DND-41 (cell line): Measurements from ENCODE around the gene ATXN2.

ENCODE experiments used
- ATAC-seq: fragments of 200-7000 bp; cut with Tn5 transposase; 3 replicates; pipeline ENCODE4 v1.9.1; 2021; ENCODE audit warnings: low read depth; ENCODE audit not compliant: insufficient read depth
- DNase-seq: peaks from one replicate; pipeline ENCODE4 v3.0.0-alpha.2; 2020
- H2AFZ ChIP-seq: 2 replicates; pipeline ENCODE4 v1.6.0; 2012; ENCODE audit warnings: low read depth, low read length
- H3K27ac ChIP-seq: 2 replicates; pipeline ENCODE4 v1.5.1; 2012; ENCODE audit warnings: low read length, inconsistent platforms
- H3K27me3 ChIP-seq: fragments of 200-600 bp; sonication (generic); 2 replicates; pipeline ENCODE4 v1.6.0; 2012; ENCODE audit warnings: low read length, mild to moderate bottlenecking, inconsistent platforms; ENCODE audit not compliant: insufficient read depth, poor library complexity
- H3K36me3 ChIP-seq: 2 replicates; pipeline ENCODE4 v1.5.1; 2012; ENCODE audit warnings: low read length, inconsistent platforms; ENCODE audit not compliant: insufficient read depth
- H3K4me1 ChIP-seq: 2 replicates; pipeline ENCODE4 v1.5.1; 2012; ENCODE audit warnings: mild to moderate bottlenecking, low read length; ENCODE audit not compliant: insufficient read depth
- H3K4me2 ChIP-seq: 2 replicates; pipeline ENCODE4 v1.6.0; 2012; ENCODE audit warnings: mild to moderate bottlenecking, moderate library complexity, low read length, inconsistent platforms; ENCODE audit not compliant: insufficient read depth
- H3K4me3 ChIP-seq, 2 experiments: fragments of 200-600 bp in 1 of 2; shearing (Covaris generic) in 1 of 2; 2 replicates each; pipeline ENCODE4 v1.5.1; 2012 to 2016; ENCODE audit warnings: inconsistent platforms in 2 of 2, low read length in 2 of 2, mild to moderate bottlenecking in 2 of 2, low read depth in 1 of 2, moderate library complexity in 1 of 2
- H3K79me2 ChIP-seq: 2 replicates; pipeline ENCODE4 v1.6.0; 2012; ENCODE audit warnings: low read length, inconsistent platforms; ENCODE audit not compliant: insufficient read depth
- H3K9ac ChIP-seq: 2 replicates; pipeline ENCODE4 v1.6.0; 2012; ENCODE audit warnings: low read depth, mild to moderate bottlenecking, inconsistent platforms, low read length, moderate library complexity
- H3K9me3 ChIP-seq: 2 replicates; pipeline ENCODE4 v1.5.1; 2012; ENCODE audit warnings: low read length, moderate library complexity, mild to moderate bottlenecking, inconsistent platforms; ENCODE audit not compliant: insufficient read depth, severe bottlenecking
- H4K20me1 ChIP-seq: 2 replicates; pipeline ENCODE4 v1.6.0; 2012; ENCODE audit warnings: low read length; ENCODE audit not compliant: insufficient read depth
- EZH2 ChIP-seq: IDR thresholded peaks from 3 replicates; pipeline ENCODE4 v1.6.1; 2012; ENCODE audit warnings: borderline replicate concordance, low read depth, mild to moderate bottlenecking, moderate library complexity, low read length, inconsistent platforms; ENCODE audit not compliant: severe bottlenecking
- TF ChIP-seq, protein P1 (sequence below): IDR thresholded peaks from 2 replicates; pipeline ENCODE4 v1.5.1; 2012; ENCODE audit warnings: borderline replicate concordance, low read length, moderate library complexity, mild to moderate bottlenecking; ENCODE audit not compliant: poor library complexity, severe bottlenecking; ENCODE audit errors: extremely low read depth

The ATXN2 gene

DNA sequence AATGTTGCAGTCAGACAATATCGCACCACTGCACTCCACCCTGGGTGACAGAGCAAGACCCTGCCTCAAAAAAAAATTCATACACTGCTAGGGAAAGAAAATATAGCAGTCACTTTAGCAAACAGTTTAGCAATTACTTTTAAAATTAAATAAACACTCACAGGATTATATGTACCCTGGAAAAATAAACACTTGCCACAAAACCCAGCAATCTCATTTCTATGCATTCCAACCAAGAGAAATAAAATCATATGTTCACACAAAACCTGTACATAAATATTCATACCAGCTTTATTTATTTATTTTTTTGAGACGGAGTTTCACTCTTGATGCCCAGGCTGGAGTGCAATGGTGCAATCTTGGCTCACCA lies 20.2 kb downstream of the ATXN2 start:
- Histone ChIP-seq H3K4me2 (no peak overlapping the region), H3K4me1 (no peaks in the 10 kb centered on the region), H3K4me3 (no peak overlapping the region), H2AFZ (no peak overlapping the region), H3K36me3 (peaks cover 21% of the 10 kb centered on the region), H3K27ac (no peak overlapping the region), H3K79me2 (peaks cover 91% of the 10 kb centered on the region), H3K9me3 (no peaks in the 10 kb centered on the region), H4K20me1 (peaks cover 55% of the 10 kb centered on the region), H3K27me3 (no peaks in the 10 kb centered on the region), H3K9ac (no peak overlapping the region)
- TF ChIP-seq EZH2 = no peak
- TF ChIP-seq, protein P1, sequence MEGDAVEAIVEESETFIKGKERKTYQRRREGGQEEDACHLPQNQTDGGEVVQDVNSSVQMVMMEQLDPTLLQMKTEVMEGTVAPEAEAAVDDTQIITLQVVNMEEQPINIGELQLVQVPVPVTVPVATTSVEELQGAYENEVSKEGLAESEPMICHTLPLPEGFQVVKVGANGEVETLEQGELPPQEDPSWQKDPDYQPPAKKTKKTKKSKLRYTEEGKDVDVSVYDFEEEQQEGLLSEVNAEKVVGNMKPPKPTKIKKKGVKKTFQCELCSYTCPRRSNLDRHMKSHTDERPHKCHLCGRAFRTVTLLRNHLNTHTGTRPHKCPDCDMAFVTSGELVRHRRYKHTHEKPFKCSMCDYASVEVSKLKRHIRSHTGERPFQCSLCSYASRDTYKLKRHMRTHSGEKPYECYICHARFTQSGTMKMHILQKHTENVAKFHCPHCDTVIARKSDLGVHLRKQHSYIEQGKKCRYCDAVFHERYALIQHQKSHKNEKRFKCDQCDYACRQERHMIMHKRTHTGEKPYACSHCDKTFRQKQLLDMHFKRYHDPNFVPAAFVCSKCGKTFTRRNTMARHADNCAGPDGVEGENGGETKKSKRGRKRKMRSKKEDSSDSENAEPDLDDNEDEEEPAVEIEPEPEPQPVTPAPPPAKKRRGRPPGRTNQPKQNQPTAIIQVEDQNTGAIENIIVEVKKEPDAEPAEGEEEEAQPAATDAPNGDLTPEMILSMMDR = no peak
- ATAC-seq (no peak), DNase-seq (no peak)

DNA sequence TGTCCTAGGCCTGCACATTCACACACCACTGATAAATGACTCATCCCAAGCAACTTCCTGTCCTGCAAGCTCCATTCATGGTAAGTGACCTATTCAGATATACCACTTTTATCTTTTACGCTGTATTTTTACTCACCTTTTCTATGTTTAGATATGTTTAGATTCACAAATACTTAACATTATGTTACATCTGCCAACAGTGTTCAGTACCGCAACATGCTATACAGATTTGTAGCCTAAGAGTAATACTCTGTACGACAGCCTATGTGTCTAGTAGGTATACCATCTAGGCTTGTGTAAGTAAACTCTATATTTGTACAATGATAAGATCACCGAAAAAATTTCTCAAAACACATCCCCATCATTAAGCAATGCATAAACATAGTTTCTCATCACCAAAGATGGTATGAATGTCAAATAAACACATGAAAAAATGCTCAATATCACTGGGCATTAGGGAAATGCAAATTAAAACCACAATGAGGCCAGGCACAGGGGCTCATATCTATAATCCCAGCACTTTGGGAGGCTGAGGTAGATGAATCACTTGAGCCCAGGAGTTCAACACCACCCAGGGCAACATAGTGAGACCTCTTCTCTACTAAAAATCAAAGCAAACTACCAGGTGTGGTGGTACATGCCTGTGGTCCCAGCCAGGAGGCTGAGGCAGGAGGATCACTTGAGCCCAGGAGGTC lies 20.7 kb downstream of the ATXN2 start:
- Histone ChIP-seq H3K4me2 (no peak overlapping the region), H4K20me1 (peaks cover 55% of the 10 kb centered on the region)
- no peak for DNase-seq

DNA sequence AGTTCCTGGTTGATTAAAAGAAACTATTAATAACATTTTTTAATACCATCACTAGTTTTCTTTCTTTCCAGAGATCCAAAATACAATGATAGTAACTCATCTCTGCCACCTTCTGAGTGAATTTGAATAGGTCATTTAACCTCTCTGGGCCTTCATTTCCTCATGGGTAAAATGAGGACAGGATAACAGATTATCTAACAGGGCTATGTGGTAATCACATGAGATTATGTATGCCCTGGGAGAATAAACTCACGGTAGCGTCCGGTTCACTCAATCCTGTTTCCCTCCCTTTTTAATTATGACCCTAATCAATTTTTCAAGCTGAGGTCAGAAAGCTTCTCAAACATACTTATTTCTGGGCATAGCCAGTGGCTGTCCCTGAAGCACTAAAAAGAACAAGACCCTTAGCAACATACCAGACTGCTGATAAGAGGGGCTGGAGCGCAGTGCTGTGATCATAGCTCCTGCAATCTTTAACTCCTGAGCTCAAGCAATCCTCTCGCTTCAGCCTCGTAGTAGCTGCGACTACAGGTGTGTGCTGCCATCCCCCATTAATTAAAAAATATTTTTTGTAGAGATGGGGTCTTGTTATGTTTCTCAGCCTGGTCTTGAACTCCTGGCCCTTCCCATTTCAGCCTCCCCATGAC lies 24.2 kb downstream of the ATXN2 start:
- Histone ChIP-seq H3K9ac (no peak overlapping the region), H3K9me3 (no peaks in the 10 kb centered on the region), H3K36me3 (peaks cover 14% of the 10 kb centered on the region), H2AFZ (no peak overlapping the region), H3K4me3 (no peak overlapping the region), H3K4me2 (no peak overlapping the region), H4K20me1 (peaks cover 52% of the 10 kb centered on the region), H3K27me3 (no peaks in the 10 kb centered on the region), H3K27ac (no peak overlapping the region), H3K4me1 (no peaks in the 10 kb centered on the region), H3K79me2 (peaks cover 89% of the 10 kb centered on the region)
- ATAC-seq (no peak), DNase-seq (no peak)
- TF ChIP-seq, protein P1 = no peak
- TF ChIP-seq EZH2 = no peak

More for the DNA sequence above, 20.7 kb downstream of the ATXN2 start:
- H3K4me3 ChIP-seq = no peak overlapping the region
- TF ChIP-seq, protein P1 = no peak
- no peak for TF ChIP-seq EZH2
- H3K27me3 ChIP-seq = no peaks in the 10 kb centered on the region
- no peak overlapping the region for H3K9ac ChIP-seq
- no peaks in the 10 kb centered on the region for H3K4me1 ChIP-seq
- H3K36me3 ChIP-seq = peaks cover 21% of the 10 kb centered on the region
- peaks cover 90% of the 10 kb centered on the region for H3K79me2 ChIP-seq
- no peak overlapping the region for H3K27ac ChIP-seq
- H2AFZ ChIP-seq = no peak overlapping the region
- no peaks in the 10 kb centered on the region for H3K9me3 ChIP-seq
- no peak for ATAC-seq
